Activated T-cell treated with anti-CD3 and anti-CD28 coated beads, Interleukin-2, amount 50 U/mL, for 24 hours (primary cell): ENCODE data around the gene SRSF2.
"Not testable (repeated sequence)": the region's sequence is repeated elsewhere in the genome, so short reads cannot be mapped to it uniquely, and the experiment has no call there.

ENCODE experiments used
- DNase-seq: peaks from one replicate; pipeline ENCODE4 v3.0.0-alpha.2; 2020
- H3K27ac Mint-ChIP-seq: 2 replicates; pipeline ENCODE4 v1.8.0; 2020; ENCODE audit warnings: mild to moderate bottlenecking, mixed read lengths
- H3K27me3 Mint-ChIP-seq: 2 replicates; pipeline ENCODE4 v1.8.0; 2020; ENCODE audit warnings: mixed read lengths
- H3K36me3 Mint-ChIP-seq: 2 replicates; pipeline ENCODE4 v1.8.0; 2020; ENCODE audit warnings: low read depth, mixed read lengths
- H3K4me1 Mint-ChIP-seq: 2 replicates; pipeline ENCODE4 v1.8.0; 2020; ENCODE audit warnings: low read depth, mixed read lengths
- H3K4me3 Mint-ChIP-seq: 2 replicates; pipeline ENCODE4 v1.8.0; 2020; ENCODE audit warnings: mild to moderate bottlenecking, moderate library complexity, mixed read lengths
- H3K9me3 Mint-ChIP-seq: 2 replicates; pipeline ENCODE4 v1.8.0; 2020; ENCODE audit warnings: mixed read lengths

The SRSF2 gene

DNA sequence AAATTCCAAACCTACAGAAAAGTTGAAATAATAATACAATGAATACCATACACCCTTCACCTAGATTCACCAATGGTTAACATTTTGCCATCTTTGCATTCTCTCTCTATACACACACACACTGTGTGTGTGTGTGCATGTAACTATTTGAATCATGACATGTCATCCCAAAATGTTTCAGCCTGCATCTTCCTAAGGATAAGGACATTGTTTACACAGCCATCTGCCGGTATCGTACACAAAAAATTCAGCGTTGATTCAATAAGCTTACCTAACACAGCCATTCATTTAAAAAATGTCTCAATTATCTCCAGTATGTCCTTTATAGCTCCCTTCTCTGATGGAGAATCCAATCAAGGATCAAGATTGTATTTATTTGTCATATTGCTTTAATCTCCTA, 30.3 kb downstream of the SRSF2 start:
- H3K27me3 Mint-ChIP-seq: no peaks in the 10 kb centered on the region
- no peaks in the 10 kb centered on the region for H3K36me3 Mint-ChIP-seq
- no peaks in the 10 kb centered on the region for H3K9me3 Mint-ChIP-seq
- no peak overlapping the region for H3K27ac Mint-ChIP-seq
- H3K4me1 Mint-ChIP-seq: peaks cover 18% of the 10 kb centered on the region
- DNase-seq: no peak
- H3K4me3 Mint-ChIP-seq: no peak overlapping the region

DNA sequence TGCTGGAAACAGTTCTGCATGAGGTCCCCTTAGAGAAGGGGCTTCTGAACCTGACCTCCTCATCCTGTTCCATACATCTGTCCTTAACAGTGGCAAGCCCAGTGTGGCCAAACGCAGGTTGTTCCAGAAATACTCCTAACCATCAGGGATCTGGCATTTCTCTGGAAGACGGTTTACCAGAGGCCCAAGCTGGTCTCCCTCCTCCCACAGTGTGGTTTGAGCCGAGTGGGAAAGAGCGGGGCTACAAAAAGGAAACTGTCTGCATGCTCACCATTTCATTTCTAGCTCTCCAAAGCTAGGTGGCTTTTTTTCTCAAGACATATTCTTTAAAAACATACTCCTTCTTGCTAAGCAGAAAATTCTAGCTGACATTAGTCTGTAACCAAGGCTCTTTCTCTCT, 32.3 kb downstream of the SRSF2 start:
- Mint-ChIP-seq H3K4me3 (no peak overlapping the region), H3K27ac (no peak overlapping the region), H3K4me1 (peaks cover 8% of the 10 kb centered on the region), H3K36me3 (no peaks in the 10 kb centered on the region), H3K27me3 (no peaks in the 10 kb centered on the region), H3K9me3 (no peaks in the 10 kb centered on the region)
- no peak for DNase-seq

DNA sequence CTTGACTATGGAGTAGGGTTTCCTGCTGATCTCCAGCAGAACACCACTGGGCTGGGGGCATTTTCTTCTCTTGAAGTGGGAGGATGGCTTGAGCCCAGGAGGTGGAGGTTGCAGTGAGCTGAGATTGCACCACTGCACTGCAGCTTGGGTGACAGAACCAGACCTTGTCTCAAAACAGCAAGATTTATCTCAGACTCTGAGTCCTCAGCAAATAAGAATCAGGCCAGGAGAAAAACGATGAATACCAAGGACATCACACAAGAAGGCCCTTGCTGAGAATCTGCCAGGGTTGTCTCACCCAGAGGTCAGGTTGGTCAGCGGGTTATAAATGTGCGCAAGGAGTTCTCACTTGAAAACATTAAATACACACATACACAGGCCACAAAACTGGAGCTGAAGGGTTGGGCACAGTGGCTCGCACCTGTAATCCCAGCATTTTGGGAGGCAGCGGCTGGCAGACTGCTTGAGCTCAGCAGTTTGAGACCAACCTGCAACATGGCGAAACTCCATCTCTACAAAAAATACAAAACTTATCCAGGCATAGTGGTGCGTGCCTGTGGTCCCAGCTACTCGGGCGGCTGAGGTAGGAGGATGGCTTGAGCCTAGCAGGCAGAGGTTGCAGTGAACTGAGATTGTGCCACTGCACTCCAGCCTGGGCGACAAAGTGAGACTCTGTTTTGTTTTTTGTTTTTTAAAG, 34.0 kb downstream of the SRSF2 start:
- Mint-ChIP-seq H3K27ac (no peak overlapping the region), H3K4me1 (no peaks in the 10 kb centered on the region)

DNA sequence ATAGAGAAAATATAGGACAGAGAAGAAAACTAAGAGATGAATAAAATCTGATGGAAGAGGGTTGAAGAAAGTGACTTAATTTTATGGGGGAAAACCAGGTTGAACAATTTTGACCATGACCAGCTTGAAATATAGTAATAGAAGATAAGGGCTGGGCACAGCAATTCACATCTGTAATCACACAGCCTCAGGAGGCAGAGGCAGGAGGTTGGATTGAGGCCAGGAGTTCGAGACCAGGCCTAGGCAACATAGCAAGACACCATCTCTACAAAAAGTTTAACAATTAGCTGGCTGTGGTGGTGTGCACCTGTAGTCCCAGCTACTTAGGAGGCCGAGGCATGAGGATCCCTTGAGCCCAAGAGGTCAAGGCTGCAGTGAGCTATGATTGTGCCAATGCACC, 35.1 kb downstream of the SRSF2 start:
- no peaks in the 10 kb centered on the region for H3K27me3 Mint-ChIP-seq
- DNase-seq: no peak
- H3K27ac Mint-ChIP-seq: no peak overlapping the region
- H3K9me3 Mint-ChIP-seq: no peaks in the 10 kb centered on the region
- H3K4me3 Mint-ChIP-seq: no peak overlapping the region
- no peaks in the 10 kb centered on the region for H3K4me1 Mint-ChIP-seq
- no peaks in the 10 kb centered on the region for H3K36me3 Mint-ChIP-seq

More for the DNA sequence above, 34.0 kb downstream of the SRSF2 start:
- Mint-ChIP-seq H3K36me3 (no peaks in the 10 kb centered on the region), H3K9me3 (no peaks in the 10 kb centered on the region), H3K27me3 (no peaks in the 10 kb centered on the region), H3K4me3 (no peak overlapping the region)
- no peak for DNase-seq

DNA sequence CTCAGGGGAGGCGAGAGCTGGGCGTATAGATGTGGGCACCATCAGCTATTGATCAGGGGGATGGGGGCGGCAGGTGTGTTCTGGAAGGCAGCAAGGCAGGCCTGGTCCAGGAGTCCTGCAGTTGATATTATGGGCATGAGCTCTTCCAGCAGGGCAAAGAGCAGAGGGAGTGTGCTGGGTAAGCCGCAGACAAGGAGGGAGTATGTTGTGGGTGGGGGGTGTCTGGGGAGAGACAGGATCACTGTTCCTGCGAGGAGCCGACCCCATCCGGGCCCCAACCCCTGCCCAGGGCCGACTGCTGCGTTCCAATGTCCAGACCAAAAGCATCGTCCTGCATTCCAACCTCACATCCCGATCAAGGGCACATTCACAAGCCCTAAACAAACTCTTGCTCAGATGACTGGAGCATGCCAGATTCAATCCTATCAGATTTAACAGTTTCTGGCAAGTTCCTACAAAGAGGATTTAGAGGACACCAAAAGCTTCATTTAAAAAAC, 35.6 kb downstream of the SRSF2 start:
- no peaks in the 10 kb centered on the region for H3K9me3 Mint-ChIP-seq
- no peaks in the 10 kb centered on the region for H3K27me3 Mint-ChIP-seq
- no peak overlapping the region for H3K4me3 Mint-ChIP-seq
- H3K36me3 Mint-ChIP-seq: no peaks in the 10 kb centered on the region
- no peak overlapping the region for H3K27ac Mint-ChIP-seq
- peaks cover under 1% of the 10 kb centered on the region for H3K4me1 Mint-ChIP-seq
- no peak for DNase-seq

DNA sequence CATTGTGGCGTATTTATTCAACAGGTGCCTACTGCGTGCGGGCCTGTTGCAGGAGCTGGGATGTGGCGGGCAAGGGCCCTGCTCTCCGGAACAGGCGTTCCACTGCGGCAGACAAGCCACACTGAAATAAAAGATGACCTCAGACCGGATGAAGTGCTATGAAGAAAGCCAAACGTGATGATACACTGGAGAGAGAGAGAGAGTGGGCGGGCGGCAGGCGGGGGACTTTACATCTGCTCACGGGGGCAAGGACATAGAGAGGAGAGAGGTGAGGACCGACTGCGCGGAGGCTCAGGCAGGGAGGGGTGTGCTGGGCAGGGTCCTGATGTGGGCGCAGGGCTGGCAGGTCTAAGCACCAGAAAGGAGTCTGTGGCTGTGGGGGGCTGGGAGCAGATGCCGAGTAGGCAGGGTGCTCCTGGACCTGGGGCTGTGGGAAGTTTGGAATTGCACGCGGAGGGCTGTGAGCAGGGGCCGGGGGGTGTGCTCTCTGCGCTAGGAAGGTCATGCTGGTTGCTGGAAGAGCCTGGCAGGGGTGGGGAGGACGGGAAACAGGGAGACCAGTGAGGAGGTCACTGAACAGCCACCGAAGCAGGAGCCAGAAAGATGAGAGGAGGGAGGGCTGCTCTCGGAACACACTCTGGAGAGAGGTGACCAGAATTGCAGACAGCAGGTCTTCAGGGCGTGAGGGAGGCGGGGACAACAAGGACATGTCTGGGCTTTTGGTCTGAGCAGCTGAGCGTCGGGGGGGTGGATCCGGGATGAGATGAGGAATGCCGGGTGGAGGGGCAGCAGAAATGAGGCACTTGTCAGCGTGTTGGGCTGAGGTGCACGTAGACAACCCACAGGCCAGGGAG, 36.3 kb downstream of the SRSF2 start:
- peak overlapping the region; percentile 5 for H3K27ac Mint-ChIP-seq
- no peak for DNase-seq
- H3K4me1 Mint-ChIP-seq: peaks cover 1% of the 10 kb centered on the region
- H3K4me3 Mint-ChIP-seq: no peak overlapping the region
- H3K9me3 Mint-ChIP-seq: no peaks in the 10 kb centered on the region
- H3K27me3 Mint-ChIP-seq: no peaks in the 10 kb centered on the region
- no peaks in the 10 kb centered on the region for H3K36me3 Mint-ChIP-seq

DNA sequence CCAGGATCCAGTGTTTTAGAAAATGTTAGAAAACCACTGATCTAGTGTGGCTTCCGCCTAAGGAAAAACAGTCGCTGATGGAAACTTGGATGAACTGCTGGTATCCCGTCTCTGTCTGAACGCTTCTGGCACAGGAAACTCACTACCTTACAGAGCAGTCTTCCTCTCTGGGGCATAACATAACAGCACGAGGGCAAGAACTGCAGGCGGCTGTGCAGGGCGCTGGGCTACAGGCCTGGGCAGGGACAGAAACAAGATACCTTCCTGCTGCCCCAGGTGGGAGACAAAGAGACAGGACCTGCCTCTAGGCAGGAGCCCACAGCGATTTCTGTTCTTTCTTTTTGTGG, 36.9 kb downstream of the SRSF2 start:
- DNase-seq: no peak
- Mint-ChIP-seq H3K27me3 (no peaks in the 10 kb centered on the region), H3K9me3 (no peaks in the 10 kb centered on the region), H3K27ac (peak overlapping the region; percentile 5), H3K4me3 (no peak overlapping the region), H3K36me3 (no peaks in the 10 kb centered on the region), H3K4me1 (peaks cover 4% of the 10 kb centered on the region)

DNA sequence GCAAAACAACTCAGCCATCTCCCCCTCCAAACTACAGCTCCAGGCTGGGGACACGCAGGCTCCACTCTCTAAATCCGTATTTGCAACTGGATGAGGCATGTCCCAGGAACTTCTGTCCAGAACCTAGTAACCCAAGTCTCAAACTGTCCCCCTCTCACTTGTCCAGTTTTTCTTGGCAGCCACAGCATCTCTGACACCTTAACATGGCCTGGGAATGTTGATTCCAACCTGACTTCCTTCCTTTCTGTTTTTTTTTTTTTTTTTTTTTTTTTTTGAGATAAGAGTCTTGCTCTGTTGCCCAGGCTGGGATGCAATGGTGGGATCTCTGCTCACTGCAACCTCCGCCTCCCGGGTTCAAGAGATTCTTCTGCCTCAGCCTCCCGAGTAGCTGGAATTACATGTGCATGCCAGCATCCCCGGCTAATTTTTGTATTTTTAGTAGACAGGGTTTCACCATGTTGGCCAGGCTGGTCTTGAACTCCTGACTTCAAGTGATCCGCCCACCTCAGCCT, 38.6 kb downstream of the SRSF2 start:
- not testable (repeated sequence) for H3K27me3 Mint-ChIP-seq, H3K4me1 Mint-ChIP-seq, H3K4me3 Mint-ChIP-seq, H3K9me3 Mint-ChIP-seq, H3K27ac Mint-ChIP-seq, H3K36me3 Mint-ChIP-seq, DNase-seq

DNA sequence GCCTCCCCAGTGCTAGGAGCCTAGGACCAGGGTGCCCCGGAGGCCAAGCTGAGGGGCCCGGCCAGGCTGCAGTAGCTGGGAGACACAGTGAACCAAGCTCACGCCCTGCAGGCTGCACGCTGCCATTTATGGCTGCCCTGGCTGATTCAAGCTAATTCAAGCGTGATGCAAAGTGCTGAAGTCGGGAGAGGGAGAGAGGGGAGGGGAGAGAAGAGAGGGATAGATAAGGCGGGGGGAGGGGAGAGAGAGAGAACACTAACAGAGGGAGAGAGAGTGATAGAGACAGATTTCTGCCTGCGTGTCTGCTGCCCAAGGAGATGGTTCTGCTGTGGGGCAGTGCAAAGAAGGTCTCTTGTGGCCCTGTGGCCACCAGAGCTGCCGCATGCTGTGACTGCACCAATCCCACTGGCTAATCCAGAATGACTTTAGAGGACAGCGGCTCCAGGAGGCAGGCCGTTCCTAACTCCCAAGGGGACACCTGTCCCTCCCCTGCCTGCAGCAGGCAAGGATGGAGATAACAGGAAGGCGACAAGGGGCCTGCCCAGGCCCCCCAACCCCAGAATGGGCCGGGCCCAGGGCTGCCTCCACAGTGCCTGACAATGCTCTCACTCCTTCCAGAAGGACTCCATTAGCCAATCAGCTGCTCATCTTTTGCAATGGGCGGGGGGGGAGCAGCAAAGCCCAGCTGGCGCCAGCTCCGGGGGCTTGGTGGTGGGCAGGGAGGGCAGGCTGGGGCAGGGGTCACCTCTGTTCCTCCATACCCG, 39.2 kb downstream of the SRSF2 start:
- H3K4me3 Mint-ChIP-seq: no peak overlapping the region
- no peak for DNase-seq
- no peaks in the 10 kb centered on the region for H3K9me3 Mint-ChIP-seq
- peaks cover 6% of the 10 kb centered on the region for H3K4me1 Mint-ChIP-seq
- H3K27me3 Mint-ChIP-seq: no peaks in the 10 kb centered on the region
- H3K27ac Mint-ChIP-seq: no peak overlapping the region
- H3K36me3 Mint-ChIP-seq: no peaks in the 10 kb centered on the region

DNA sequence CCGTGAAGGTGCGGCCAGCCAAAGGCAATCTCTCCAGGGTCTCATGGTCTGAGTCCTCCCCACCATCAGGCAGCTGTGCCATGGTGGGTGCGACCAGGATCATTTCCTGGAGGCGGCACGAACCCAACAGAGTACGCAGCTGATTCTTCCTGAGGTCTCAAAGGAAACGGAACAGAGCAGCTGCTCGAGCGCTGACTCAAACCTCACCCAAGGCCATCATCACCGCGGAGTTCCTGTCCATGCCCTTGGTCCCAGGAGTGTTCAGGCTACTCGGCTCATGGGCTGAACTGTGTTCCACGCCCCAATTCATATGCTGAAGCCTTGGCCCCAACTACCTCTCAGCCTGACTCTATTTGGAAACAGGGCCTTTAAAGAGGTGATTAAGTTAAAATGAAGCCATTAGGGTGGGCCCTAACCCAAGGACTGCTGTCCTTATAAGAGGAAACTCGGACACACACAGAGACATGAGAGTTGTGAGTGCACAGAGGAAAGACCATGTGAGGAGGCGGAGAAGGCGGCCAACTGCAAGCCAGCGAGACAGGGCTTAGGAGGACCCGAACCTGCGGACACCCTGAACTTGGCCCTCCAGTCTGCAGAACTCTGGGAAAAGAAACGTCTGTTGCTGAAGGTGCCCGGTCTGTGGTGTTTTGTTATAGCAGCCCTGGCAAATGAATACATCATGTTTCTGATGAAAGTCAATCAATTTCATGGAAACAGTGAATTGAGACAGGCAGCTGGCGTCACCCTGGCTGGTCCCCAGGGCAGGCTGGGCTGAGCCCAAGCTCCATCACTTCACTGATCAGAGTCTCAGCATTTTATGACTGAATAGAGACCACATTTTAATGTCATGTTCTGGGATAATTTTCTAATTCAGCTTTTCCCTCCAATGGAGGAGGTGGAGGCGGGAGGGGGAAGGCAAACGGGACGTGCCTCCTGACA, 40.1 kb downstream of the SRSF2 start:
- Mint-ChIP-seq H3K9me3 (no peaks in the 10 kb centered on the region), H3K4me3 (no peak overlapping the region), H3K27me3 (no peaks in the 10 kb centered on the region), H3K36me3 (no peaks in the 10 kb centered on the region), H3K4me1 (peaks cover 6% of the 10 kb centered on the region), H3K27ac (no peak overlapping the region)
- no peak for DNase-seq

DNA sequence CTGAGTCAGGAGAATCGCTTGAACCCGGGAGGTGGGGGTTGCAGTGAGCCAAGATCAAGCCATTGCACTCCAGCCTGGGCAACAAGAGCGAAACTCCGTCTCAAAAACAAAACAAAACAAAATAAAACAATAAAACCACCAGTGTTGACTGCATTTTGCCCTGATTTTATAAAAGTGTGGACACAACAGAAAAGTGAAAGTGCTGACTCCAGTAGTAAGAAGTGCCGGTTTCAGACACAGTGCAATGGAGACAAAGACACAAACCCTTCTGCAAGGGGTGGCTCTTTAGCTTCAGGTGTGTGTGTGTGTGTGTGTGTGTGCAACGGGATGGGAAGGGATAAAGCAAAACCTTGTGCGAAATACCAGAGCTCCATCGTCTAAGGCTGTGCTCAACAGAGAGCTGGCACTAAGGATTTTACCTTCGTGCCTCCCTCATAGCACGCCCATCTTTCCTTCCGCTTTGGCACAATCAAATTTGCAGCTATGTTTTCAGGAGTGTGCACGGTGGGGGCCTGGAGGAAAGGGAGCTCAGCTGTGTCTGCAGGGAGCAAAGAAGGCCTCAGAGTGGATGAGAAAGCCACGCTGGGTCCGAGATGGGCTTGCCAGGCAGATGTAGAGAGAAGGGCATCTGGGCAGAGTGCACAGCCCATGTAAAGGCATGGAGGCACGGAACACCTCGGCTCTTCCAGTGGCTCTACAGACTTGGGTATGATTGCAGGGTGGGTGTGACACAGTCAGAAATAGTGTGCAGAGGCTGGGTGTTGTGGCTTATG, 41.9 kb downstream of the SRSF2 start:
- Mint-ChIP-seq H3K36me3 (no peaks in the 10 kb centered on the region), H3K4me1 (peaks cover 6% of the 10 kb centered on the region), H3K27me3 (no peaks in the 10 kb centered on the region), H3K9me3 (no peaks in the 10 kb centered on the region), H3K4me3 (no peak overlapping the region), H3K27ac (no peak overlapping the region)
- DNase-seq: no peak

DNA sequence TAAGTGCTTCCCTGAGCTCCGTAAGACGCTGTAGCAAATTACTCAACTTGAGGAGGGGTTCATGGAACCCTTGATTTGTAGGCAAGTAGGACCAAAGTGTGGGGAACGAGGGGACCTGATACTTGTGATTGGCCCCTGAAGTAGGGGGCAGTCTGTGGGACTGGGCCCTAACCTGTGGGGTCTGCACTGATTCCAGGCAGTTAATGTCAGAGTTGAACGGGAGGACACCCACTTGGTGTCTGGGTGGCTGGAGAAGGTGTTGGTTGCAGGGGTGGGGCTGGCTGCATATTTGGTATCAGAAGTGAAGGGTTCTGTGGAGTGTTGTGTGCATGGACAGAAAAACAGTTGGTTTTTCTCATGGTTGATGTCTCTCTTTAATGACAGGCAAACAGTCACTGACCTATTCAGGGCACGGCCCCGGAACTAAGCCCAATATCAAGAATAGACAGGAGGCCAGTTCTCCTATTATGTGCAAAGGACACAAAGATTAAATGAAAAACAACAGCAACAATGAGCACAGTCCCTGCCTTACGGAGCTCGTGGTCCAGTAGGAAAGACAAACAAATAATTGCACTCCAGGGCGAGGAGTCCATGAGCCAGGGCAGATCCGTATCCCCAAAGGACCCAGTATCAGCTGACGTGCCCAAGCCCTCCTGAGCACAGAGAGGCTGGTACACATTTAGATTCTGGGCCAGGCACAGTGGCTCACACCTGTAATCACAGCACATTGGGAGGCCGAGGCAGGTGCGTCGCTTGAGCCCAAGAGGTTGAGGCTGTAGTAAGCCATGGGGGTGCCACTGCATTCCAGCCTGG, 45.5 kb downstream of the SRSF2 start:
- Mint-ChIP-seq H3K27me3 (no peaks in the 10 kb centered on the region), H3K27ac (no peak overlapping the region), H3K36me3 (no peaks in the 10 kb centered on the region), H3K9me3 (no peaks in the 10 kb centered on the region), H3K4me1 (peaks cover 6% of the 10 kb centered on the region), H3K4me3 (no peak overlapping the region)
- DNase-seq: no peak
